GM12873 (cell line): Measurements from ENCODE around the gene RNASEH1.

Experiments used
- CTCF ChIP-seq: IDR thresholded peaks from 2 replicates; pipeline ENCODE4 v1.5.1; 2012; ENCODE audit warnings: low read depth, mild to moderate bottlenecking, moderate library complexity, low read length, control low read depth; ENCODE audit not compliant: insufficient read depth; ENCODE audit errors: missing control alignments

Gene RNASEH1

DNA sequence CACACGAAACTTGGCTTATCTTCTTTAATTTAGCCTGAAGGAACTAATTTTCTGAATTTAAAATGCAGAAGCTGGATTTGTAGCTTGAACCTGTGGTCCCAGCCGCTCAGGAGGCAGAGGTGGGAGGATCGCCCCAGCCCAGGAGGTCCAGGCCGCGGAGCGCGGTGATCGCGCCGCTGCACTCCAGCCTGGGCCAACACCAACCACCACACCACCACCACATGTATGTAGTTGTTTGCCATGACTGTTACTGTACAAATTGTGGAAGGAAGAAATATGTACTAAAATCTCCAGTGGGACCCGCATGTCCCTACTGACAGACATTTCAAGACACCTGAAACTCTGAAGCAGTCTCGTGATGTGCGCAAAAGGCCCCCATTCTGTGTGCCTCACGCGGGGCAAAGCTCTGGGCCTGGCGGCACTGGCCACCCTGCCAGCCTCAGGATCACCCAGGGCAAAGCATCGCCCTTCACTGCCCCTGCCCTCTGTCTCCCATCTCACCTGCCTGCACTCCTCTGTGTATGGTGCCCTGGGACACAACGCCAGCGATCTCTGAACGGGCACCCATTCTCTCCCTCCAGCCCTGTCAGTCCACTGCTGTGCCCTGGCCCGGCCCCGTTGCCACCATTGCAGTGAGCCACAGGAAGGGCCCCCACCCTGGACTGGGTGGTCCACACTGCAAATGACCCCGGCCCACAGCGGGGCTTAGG lies 28.7 kb downstream of the RNASEH1 start:
- TF ChIP-seq CTCF, result no peak

DNA sequence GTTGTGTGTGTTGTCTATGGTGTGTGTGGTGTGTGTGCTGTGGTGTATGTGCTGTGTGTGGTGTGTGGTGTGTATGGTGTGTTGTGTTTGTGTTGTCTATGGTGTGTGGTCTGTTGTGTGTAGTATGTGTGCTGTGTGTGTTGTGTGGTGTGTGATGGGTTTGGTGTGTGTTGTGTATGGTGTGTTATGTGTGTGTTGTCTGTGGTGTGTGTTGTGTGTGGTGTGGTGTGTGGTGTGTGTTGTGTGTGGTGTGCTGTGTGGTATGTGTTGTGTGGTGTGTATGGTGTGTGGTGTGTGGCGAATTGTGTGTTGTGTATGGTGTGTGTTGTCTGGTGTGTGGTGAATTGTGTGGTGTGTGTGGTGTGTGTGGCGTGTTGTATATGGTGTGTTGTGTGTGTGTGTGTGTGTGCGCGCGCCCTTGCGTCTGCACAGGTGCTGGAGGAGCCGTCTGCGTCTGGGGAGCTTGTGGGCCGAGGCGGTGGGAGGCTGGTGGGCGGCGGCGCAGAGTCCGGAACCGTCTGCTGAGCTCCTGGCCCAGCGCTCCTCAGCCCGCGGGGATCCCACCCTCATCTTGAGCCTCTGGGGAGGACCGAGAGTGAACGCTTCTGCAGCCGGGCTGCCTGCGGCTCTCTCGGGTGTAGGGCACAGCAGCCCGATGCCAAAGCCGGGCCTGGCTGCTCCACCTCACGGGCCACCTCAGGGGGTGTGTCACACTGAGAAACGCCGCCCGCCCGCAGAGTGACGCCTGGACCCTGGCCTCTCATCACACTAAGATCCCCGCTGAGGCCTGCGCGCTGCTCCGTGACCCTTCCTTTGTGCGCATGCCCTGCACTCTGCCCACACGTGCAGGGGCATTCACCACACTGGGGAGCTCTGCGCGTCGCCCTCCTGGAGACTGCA lies 30.0 kb downstream of the RNASEH1 start:
- no peak for TF ChIP-seq CTCF

DNA sequence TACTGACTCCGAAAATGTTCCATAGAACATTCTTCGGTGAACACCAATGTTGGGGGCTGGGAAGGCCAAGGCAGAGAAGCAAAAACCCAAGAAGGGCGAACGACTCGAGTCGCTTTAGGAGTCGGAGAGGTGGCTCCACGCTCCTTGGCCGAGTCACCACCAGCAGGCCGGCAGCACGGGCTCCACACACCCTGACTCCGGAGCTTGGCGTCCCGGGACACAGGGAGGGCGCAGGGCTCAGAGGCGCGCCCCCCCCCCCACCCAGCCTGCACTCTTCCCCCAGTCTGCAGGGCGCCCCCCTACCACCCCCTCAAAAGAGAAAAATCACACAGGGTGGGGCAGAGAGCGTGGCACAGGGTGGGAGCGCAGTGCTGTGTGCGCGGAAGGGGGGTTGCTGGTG lies 31.3 kb downstream of the RNASEH1 start:
- TF ChIP-seq CTCF, result no peak

GRCh38 chr2:3523551-3524041 lies 34.5 kb downstream of the RNASEH1 start:
- no peak for TF ChIP-seq CTCF

DNA sequence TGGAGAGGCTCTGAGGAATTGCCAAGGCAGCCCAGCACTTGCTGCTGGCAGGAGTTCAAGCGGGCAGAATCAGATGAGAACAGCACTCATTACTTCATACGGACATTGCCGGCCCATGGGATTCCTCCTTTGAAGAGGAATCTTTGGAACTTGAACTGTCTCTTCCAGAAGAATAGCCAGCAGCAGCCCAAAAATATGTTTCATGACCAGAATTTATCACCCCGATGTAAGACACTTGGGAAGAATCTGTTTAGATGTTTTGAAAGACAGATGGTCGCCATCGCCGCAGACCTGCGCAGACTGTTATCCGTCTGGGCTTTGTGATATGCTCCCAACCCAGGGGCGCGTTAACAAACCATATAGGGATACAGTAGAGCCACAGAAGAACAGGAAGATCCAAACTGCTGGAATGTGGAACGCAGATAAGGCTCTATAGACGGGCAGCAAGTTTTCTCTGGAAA lies 35.1 kb downstream of the RNASEH1 start:
- no peak for TF ChIP-seq CTCF

GRCh38 chr2:3520591-3520990 lies 37.5 kb downstream of the RNASEH1 start:
- no peak for TF ChIP-seq CTCF
